HCEC 1CT (cell line): ENCODE results near the gene ZNF675.
A peak's percentile ranks its signal among the peaks of the same experiment; 100 is the strongest.
"Not testable (repeated sequence)": the region's sequence is repeated elsewhere in the genome, so short reads cannot be mapped to it uniquely, and the experiment has no call there.

Experiments
- DNase-seq: peaks from one replicate; pipeline ENCODE4 v3.0.0-alpha.2; 2017

Gene ZNF675

GRCh38 chr19:23686621-23687423 lies at the start of gene ZNF675:
ZNF675 (minus strand) TSS chr19:23687212; CDS start chr19:23687033, 179 bp downstream.
- peak; percentile 89 for DNase-seq

- not testable (repeated sequence) for DNase-seq
Measured at GRCh38 chr19:23730729-23731465, 43.9 kb upstream of the ZNF675 start.

GRCh38 chr19:23724161-23724560 lies 37.1 kb upstream of the ZNF675 start:
- not testable (repeated sequence) for DNase-seq

- no peak for DNase-seq
Measured at GRCh38 chr19:23718802-23719201, 31.8 kb upstream of the ZNF675 start.

GRCh38 chr19:23716792-23717191 lies 29.8 kb upstream of the ZNF675 start:
- DNase-seq: no peak

- DNase-seq: no peak
Measured at GRCh38 chr19:23709347-23709746, 22.3 kb upstream of the ZNF675 start.

- DNase-seq: no peak
Measured at GRCh38 chr19:23706657-23707056, 19.6 kb upstream of the ZNF675 start.

- DNase-seq: no peak
Measured at GRCh38 chr19:23699521-23699860, 12.5 kb upstream of the ZNF675 start.

- no peak for DNase-seq
Measured at GRCh38 chr19:23698711-23699520, 11.9 kb upstream of the ZNF675 start.

- not testable (repeated sequence) for DNase-seq
Measured at GRCh38 chr19:23692937-23693336, 5.9 kb upstream of the ZNF675 start.

- no peak for DNase-seq
Measured at GRCh38 chr19:23673132-23673531, 13.9 kb downstream of the ZNF675 start.

- not testable (repeated sequence) for DNase-seq
Measured at GRCh38 chr19:23668606-23669005, 18.4 kb downstream of the ZNF675 start.

- no peak for DNase-seq
Measured at GRCh38 chr19:23665651-23666410, 21.2 kb downstream of the ZNF675 start.

GRCh38 chr19:23649817-23650216 lies 37.2 kb downstream of the ZNF675 start:
- not testable (repeated sequence) for DNase-seq
